A549 treated with RU486 at 1 μM for 4 hours (cell line): ENCODE results near the gene PTPRN2. TPM values are rescaled to one million over a fixed set of nuclear protein-coding genes. Genes with fewer than 3 reads are reported as not detected.

ENCODE experiments used
- total RNA-seq: library from RNA; stranded (reverse); fragments of 200-300 nt; extraction: Qiagen RNA extraction; gene quantifications from 5 replicates; pipeline ENCODE4 v1.2.3, GENCODE V29; 2022; ENCODE audit warnings: low read depth

PTPRN2 gene
- 0.70 to 1.7 TPM (median 0.85 TPM) in 5 replicates for total RNA-seq

GRCh38 chr7:158587162-158588084, at the start of gene PTPRN2:
TSS of gene PTPRN2 (minus strand) at chr7:158587823.

Other genes with a start within 250 kb of the PTPRN2 start
- 25.9 to 42.1 TPM (median 37.3 TPM) in 5 replicates for gene NCAPG2, start 117.0 kb upstream of the PTPRN2 start, total RNA-seq
- gene ESYT2, start 241.7 kb upstream of the PTPRN2 start, total RNA-seq = 51.6 to 66.5 TPM (median 64.5 TPM) in 5 replicates